DMS153 (cell line): Measurements from ENCODE around the gene TUBA4B.
"Not testable (repeated sequence)": the region's sequence is repeated elsewhere in the genome, so short reads cannot be mapped to it uniquely, and the experiment has no call there.

ENCODE experiments used
- DNase-seq: peaks from one replicate; lab custom pipeline; 2025; lab: John Stamatoyannopoulos, UW

Gene TUBA4B

DNA sequence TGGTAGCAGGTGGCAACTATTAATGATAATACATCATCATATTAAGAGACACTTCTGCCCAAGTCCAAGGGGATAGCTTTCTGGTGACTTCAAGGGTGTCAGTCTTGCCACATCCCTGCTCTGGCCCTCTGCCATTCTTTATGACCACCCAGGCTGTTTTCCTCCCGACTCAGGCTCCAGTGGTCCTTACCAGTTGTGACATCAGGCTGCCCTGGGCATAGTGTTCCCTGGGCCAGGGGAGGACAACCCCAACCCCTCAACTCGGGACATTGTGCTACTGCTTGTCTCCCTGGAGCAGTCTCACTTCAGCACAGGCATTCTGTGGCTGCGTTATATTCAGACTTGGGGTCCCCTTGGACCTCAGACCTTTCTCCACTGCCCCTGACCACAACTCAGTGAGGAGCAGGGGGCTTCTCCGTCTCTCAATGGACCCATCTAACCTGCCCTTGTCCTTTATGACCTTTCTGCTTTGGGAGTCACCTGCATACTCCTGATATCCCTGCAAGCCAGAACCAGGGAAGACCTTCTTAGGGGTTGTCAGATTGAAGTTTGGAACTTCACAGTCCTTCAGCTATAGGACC lies 39.0 kb downstream of the TUBA4B start:
- no peak for DNase-seq

DNA sequence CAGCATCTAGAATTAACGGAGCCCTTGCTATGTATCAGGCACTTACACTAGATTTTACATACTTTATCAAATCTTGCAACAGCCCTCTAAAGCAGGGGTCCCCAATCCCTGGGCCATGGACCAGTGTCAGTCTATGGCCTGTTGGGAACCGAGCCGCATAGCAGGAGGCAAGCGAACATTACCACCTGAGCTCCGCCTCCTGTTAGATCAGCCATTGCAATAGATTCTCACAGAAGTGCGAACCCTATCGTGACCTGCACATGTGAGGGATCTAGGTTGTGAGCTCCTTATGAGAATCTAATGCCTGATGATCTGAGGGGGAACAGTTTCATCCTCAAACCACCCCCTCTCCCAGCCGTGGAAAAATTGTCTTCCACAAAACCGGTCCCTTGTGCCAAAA lies 39.6 kb downstream of the TUBA4B start:
- no peak for DNase-seq

DNA sequence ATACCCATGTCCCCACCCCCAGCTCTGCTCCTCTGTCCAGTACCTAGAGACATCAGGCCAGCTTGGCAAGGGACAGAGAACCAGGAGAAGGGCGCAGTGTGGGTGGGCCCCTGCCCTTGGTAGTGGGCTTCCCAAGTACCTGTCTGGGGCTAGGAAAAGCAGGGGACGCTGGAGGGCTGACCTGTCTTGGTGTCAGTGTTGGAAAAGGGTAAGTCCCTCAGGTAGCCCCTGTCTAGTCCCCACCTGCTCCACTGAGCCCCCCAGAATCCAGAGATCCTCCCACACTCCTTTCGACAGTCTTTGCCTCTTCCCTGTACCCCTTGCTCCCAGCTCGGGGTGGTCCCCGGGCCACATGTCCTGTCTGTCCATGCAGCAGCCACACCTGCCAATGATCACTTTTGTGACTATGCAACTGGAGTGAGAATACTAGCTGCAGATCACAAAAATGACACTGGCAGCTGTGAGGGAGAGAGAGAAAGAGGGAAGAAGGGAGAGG lies 40.7 kb downstream of the TUBA4B start:
- DNase-seq: no peak

DNA sequence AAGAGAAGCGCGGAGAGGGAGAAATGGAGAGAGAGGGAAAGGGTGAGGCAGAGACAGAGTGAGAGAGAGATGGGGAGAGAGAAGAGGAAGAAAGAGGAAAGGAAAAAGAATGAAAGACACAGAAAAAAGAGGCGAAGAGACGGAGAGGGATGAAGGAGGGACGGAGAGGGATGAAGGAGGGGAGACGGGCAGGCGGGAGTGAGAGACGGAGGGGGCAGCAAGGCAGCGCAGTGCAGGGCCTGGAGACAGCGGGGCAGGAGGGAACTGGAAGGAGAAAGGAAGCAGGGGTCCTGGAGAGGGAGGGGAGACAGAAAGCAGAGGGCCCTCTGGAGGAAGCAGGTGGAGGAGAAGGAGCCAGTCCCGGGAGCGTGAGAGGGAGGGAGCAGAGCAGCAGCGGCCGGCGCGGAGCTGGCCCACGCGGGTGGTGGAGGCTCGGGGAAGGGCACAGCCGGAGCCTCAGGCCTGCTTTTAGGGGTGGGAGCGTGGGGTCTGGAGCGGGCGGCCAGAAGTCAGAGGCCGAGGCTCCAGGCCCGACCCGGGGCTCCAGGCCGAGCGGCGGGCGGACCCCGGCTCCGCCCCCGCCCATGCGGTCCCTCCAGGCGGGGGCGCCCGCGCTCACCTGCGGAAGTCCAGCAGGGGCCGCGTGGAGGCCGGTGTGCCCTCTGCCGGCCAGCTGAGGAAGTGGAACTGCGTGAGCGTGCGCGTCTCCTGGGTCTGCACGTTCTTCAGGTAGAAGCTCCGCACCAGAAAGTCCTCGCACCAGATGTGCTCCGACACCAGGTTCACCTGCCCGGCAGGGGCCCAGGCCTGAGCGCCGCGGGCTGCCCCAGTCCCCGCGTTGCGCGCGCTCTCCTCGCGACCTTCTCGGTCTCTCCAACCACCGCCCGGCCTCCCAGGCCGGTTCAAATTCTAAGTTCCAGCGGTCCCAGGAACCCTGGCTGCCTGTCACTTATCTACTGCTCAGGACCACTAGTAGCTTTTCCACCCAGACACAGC lies 41.6 kb downstream of the TUBA4B start:
- DNase-seq: peak; percentile 75

DNA sequence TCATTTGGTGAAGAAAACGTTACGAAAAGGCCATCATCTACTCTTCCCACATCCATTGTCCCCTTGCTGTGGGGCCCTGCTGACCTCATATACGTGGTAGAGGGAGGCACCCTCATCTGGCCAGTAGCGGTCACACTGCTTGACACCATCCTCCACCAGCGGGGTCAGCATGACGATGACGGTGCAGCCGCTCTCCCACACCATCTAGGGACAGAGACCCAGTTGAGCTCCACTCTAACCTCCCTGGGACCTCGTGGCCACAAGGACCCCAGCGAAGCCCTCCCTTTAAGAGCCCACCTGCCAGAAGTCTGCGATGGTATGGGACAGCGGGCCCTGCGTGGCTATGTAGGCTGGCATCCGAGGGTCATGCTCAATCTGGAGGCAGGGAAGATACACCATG lies 43.1 kb downstream of the TUBA4B start:
- no peak for DNase-seq

DNA sequence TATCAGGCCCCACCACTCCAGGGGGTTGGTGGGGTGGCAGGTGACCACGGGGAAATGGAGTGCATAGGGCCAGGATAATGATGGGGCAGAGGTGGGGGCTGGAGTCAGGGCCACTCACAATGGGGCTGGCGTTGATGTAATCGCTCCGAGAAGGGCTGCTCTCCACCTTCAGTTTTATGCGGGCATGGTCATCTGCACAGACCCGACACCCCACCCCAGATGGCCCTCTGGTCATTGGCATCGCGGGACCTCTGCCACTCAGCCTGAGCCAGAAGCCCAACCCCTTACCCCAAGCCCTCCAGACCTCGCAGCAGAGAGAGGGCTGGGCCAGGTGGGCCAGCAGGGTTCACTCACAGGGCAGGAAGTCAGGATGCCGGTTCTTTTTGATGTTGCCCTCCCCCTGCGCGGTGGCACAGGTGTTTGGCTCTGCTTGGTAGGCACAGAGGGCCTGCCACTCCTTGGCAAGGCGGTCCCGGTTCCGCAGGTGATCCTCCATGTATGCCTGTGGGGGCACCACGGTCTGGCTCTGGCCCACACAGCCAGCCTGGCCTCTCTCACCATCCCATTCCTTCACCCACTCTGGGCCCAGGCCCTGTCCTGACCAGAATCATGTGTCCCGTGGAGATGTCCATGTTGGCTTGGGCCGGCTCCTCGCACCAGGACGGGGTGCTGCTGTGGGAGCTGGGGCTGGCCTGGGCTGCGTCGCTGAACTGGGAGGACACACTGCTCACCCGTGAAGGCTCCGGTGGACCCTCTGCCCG lies 43.8 kb downstream of the TUBA4B start:
- DNase-seq: no peak

DNA sequence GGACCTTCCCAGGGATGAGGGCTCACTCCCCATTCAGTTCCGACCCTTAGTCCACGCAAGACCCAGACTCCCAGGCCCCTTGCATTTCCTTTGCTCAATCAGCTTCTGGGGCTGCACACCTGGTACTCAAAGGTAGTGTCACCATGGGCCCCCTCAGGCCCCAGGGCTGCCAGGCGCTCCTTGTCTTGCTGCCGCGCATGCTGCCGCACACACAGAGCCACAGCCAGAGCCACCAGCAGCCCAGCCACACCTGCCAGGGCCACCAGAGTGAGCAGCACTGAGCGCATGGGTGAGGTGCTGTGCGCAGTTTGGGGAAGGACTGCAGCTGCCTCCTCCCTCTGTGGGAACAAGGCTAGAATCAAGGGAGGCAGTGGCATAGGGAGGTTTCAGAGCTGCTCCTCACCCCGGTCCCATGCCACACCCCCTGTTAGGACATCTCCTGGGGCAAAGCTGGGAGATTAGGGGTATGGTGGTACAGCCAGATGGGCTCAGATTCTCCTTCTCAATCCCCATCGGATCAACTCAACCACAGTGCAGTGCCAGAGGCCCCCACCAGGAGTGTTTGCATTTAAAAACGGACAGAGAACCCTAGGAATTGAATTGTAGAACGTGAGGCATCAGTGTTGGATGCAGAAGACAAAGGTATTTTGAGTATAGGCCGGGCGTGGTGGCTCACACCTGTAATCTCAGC lies 44.9 kb downstream of the TUBA4B start:
- DNase-seq: no peak

DNA sequence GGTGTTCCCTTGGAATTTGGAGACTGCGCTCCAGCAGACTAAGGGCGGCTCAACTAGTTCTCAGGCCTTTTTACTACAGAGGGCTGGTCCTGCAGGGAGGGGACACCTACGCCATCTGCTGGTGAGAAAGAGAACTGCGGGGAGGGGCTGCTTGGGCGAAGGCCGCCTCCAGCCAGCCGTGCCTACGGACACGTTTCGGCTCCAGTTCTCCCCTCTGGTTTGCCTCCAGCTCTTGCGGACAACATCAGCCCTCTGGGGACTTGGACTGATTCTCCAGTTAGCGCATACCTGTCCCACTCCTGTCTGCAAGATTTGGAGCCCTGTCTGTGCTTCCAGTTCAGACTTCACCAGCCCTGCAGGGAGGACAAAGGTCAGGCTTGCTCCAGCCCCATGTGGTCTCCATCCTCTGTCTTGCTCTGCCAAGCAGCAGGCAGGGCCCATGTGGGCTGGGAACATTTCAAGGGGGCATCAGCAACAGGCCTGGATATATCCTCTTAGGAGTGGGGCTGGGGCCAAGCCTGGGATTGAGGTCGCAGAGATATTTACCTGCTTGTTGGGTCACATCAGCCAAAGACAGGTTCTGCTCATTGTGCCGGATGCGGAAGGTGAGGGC lies 45.8 kb downstream of the TUBA4B start:
- peak; percentile 46 for DNase-seq

DNA sequence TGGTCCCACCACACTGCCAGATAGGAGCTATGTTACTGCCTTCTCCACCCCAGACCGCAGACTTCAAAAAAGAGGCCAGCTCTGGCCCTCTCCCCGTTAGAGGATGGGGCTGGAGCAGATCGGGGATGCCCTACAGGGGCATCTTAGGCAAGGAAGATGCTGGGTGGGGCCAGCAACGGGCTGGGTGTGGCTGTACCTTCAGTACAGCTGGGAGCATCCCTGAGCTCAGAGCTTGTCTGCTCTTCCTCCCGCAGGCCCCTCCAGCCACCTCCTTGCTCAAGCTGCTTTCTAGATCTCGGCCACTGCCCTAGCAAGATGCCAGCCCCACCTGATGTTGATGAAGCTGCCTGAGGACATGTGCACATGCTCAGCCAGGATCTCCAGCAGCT lies 46.3 kb downstream of the TUBA4B start:
- no peak for DNase-seq

DNA sequence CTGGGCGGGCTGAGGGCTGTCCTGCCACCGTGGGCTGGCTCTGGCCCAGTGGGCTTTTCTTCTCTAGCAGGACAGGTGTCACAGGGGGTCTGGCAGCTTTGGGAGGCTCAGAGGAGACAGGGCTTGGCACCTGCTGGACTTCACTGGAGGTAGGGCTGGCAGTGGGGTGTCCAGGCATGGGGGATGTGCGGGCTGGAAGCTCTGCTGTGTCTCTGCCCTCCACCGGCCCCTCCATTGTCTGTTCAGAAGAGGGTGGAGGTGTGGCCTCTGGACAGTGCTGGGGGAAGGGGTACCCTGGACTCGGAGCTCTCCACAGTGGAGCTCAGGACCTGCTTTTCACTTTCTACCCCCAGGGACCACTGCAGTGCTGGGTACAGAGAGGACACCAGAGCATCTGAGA lies 47.0 kb downstream of the TUBA4B start:
- no peak for DNase-seq

DNA sequence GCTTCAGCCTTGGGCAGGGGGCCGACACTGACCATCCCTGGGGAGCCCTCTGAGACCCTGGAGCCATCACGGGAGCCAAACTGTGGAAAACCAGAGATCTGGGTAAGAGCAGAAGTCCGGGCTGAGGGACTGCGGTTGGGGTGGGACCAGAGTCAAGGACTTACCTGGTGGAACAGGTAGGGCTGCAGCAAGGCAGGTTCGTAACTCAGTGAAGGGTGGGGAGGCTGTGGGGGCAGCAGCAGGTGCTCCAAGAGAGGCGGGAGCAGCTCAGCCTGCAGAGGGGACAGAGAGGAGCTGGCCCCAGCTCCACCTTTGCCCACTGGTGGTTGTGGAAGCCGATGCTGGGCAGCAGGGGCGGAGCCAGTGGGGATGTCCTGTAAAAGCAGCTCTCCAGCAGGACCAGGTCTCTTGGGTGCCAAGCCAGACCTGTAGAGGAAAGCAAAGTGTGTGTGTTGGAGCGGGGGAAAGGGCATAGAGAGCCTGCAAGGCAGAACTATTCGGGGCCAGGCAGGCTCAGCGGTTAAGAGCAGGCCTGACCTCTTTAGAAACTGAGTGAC lies 49.4 kb downstream of the TUBA4B start:
- DNase-seq: no peak

DNA sequence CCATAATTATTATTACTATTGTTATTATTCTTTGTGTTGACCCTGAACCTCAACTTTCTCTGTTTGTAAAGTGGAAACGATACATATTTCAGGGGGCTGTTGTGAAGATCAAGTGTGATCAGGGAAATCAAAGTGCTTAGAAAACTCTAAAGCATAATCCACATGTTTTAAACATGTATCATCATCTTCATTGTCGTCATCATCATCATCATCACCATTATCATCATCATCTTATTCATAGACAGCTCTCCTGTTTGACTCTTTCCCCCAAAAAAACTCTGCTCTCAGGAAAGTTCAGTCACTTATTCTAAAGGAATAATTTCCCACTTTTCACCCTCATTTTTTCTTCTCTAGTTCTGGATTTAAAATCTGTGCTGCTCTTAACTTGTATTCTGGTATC lies 51.2 kb downstream of the TUBA4B start:
- DNase-seq: no peak

DNA sequence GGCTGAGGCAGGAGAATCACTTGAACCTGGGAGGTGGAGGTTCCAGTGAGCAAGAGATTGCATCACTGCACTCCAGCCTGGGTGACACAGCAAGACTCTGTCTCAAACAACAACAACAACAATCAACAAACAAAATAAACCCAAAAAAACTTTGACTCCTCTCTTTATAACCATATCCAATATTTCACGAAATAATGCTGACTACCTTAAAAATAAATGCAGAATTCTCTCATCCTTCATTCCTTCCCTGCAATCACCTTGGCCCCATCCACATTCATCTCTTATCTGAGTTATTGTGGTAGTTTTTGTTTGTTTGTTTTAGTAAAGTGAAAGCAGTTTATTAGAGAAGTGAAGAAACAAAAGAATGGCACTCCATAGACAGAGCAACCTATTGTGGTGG lies 53.0 kb downstream of the TUBA4B start:
- no peak for DNase-seq

DNA sequence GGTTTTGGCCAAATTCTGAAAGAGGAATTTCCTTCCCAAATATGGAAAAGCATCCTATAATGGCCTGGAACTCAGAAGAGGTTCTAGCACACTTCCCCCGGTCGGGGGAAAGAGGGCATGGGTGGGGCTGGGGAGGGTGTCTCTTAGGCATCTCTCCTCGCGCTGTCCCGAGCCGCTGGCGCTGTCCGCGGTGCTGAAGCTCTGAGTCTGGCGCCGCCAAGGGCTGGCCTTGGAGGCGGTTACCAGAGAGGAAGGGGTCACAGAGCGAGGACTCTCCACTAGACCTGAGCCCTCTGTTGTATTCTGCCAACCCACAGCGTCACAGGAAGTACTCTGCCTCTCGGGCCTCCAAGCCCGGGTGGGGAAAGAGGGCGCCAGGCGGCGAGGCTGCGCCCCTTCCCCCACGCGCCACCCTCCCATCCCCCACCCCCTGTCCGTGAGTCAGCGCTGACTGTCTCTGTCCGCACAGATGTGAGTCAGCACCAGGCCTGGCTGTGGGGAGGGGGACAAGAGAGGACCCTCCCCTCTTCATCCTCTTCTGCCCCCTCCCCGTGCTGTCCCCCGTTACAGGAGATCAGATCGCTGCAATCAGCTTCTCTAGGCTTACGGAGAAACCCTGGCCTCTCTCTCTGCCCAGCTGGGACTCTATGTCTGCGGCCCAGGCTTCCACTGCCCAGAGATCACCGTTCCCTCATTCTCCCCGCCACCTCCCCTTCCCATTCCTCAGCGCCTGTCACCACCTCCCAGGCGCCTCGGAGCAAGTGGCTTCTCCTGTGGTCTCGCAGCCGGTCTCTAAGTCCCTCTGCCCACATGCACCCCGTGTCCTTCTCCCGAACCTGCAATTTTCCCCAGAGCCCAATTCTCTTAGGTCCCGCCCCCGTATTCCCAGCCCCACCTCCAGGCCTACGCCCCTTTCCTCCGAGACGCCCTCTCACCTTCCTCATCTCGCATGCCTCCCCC lies 55.4 kb downstream of the TUBA4B start:
- DNase-seq: peak; percentile 27

DNA sequence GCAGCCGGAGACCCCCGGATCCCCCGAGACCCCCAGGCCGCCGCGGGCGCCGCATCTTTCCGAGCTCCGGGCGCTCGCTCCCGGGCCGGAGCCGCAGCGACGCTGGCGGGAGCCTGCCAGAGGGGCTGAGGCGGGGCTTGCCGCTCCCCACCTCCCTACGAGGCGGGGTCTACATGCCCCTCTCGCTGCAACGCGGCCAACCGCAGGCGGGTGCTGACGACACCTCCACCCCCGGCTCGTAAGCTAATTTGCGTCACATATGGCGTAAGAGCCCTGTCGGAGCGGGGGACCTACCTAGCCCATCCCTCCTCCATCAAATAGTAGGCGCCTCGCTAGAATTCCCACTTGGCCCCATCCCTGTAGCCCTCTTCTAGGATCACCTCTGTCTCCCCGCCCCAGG lies 56.2 kb downstream of the TUBA4B start, which contains the start of gene PTPRN:
TSS of gene PTPRN (minus strand) at position 124 of the 400 bp plus-strand sequence. CDS start at position 55, 69 bp downstream.
- peak; percentile 72 for DNase-seq

DNA sequence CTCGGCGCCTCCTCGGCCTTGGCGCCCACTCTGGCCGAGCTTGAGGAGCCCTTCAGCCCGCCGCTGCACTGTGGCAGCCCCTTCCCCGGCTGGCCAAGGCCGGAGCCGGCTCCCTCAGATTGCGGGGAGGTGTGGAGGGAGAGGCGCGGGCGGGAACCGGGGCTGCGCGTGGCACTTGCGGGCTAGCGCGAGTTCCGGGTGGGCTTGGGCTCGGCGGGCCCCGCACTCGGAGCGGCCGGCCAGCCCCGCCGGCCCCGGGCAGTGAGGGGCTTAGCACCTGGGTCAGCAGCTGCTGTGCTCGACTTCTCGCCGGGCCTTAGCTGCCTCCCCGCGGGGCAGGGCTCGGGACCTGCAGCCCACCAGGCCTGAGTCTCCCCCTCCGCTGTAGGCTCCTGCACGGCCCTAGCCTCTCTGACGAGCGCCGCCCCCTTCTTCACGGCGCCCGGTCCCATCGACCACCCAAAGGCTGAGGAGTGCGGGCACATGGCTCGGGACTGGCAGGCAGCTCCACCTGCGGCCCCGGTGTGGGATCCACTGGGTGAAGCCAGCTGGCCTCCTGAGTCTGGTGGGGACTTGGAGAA lies 59.7 kb downstream of the TUBA4B start:
- DNase-seq: not testable (repeated sequence)

DNA sequence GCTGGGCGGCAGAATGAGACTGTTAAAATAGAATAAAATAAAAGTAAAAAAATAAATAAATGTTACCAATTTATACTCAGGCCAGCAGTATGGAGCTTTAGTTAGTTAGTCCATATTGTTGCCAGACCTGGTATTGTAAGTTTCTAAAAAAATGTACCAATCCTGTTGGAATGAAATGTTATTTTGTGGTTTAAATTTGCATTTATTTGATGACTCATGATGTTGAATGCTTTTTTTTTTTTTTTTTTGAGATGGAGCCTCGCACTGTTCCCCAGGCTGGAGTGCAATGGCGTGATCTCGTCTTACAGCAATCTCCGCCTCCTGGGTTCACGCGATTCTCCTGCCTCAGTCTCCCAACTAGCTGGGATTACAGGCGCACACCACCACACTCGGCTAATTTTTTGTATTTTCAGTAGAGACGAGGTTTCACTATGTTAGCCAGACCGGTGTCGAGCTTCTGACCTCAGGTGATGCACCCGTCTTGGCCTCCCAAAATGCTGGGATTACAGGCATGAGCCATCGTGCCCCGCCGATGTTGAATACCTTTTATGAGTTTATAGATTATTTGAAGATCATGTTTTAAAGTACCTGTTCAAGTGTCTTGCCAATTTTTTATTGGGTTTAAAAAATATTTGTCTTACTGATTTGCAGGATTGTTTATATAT lies 61.9 kb downstream of the TUBA4B start:
- no peak for DNase-seq
